ENCODE results near the gene UQCC3. TPM values are rescaled to one million over a fixed set of nuclear protein-coding genes. Genes with fewer than 3 reads are reported as not detected.
"Not testable (repeated sequence)": the region's sequence is repeated elsewhere in the genome, so short reads cannot be mapped to it uniquely, and the experiment has no call there.

The UQCC3 gene
- 5.0 and 6.1 TPM in 2 replicates for total RNA-seq

DNA sequence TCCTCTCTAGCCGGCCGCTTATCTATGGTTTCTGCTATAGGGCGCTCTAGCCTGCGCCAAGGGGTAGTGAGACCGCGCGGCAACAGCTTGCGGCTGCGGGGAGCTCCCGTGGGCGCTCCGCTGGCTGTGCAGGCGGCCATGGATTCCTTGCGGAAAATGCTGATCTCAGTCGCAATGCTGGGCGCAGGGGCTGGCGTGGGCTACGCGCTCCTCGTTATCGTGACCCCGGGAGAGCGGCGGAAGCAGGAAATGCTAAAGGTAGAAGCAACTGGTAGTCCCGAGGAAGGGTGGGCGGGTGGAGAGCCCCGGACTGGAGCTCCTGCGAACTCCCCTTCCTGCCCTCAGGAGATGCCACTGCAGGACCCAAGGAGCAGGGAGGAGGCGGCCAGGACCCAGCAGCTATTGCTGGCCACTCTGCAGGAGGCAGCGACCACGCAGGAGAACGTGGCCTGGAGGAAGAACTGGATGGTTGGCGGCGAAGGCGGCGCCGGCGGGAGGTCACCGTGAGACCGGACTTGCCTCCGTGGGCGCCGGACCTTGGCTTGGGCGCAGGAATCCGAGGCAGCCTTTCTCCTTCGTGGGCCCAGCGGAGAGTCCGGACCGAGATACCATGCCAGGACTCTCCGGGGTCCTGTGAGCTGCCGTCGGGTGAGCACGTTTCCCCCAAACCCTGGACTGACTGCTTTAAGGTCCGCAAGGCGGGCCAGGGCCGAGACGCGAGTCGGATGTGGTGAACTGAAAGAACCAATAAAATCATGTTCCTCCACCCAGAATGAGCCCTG lies at the start of gene UQCC3, which contains the start of gene LBHD1:
Gene UQCC3, plus strand, starts transcription at position 66 of the 782 bp plus-strand sequence. Its CDS starts 73 bp downstream, at position 139.
Gene LBHD1, minus strand, starts transcription at position 660 of the 782 bp plus-strand sequence. CDS start 2,236 bp downstream, outside the sequence.
- peak; percentile 91 for DNase-seq

DNA sequence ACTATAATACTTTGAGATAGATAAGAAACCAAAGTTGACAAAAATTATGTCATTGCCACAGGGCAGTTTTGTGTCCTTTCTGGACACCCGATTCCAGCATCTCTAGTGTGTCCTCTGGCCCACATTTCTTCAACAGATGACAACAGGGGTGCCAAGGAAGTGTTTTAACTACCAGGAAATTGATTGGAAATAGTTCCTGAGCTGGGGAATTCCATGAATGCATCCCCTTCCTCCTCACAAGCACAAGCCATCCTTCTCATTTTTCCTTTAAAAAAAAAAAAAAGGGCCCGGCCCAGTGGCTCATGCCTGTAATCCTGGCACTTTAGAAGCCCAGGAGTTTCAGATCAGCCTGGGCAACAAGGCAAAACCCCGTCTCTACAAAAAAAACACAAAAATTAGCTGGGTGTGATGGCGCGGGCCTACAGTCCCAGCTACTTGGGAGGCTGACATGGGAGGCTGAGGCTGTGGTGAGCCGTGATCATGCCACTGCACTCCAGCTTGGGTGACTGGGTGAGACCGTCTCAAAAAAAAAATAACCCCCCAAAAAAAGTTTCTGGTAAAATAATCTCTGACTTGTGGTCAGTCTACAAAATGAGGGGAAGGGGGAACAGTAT lies 48.9 kb upstream of the UQCC3 start:
- peak; percentile 51 for DNase-seq

- peak; percentile 40 for DNase-seq
Measured at GRCh38 chr11:62627713-62628112, 43.8 kb upstream of the UQCC3 start.

DNA sequence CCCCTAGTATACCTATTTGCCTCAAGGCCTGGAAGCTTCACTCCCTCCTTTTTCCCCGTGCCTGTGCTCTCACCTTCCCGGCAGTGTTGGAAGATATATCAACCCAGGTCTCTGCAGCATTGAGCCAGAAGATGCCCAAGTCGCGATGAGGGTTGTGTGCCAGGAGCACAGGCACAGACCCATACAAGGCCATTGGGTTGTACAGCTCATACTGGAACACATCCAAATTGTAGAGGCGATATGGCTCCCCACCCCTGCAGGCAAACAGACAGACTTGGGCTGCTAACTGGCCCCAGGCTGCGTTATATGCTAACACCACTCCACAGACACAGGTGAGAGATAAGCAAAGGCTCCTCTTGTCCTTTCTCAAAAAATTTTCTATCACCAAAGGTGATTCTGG lies 39.0 kb upstream of the UQCC3 start:
- DNase-seq, result no peak

- DNase-seq, result no peak
Measured at GRCh38 chr11:62644220-62644619, 27.3 kb upstream of the UQCC3 start.

- DNase-seq, result no peak
Measured at GRCh38 chr11:62645671-62645945, 25.9 kb upstream of the UQCC3 start.

DNA sequence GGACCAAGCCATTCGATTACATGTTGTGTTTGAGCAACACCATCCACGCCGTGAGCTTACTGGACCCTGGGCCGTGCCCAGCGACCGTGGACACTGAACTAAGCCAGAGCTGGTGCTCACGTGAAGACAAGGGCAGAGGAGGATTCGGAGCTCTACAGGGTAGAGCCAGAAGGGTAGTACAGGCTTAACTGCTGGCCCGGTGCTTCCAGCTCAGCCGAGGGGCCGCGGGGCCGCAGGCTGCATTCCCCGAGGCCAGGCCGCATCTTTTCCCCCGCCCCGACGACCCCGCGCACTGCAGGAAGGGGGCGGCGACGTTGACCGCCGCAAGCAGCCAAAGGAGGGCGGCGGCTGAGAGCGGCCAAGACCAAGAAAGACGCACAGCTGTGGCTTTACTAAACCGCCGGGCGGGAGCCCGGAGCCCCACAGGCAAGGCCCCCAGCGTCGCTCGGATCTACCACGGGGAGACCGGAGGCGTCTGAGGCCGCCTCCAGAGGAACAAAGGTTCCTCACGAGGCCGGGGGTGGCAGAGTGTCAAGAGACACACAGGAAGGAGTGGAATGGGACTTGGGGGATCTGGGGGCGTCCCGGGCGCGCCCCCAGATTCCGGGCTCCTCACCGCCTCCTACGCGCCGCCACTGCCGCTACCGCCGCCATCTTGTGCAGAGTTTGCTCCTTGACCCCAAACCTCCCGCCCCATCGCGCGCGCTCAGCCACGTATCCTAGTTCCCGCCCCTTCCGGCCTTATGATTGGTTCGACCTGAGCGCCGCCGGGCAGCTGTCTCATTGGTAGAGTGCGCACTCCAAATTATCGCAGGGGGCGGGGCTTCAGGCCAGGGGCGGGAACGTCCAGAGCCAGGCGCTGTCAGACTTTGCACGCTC lies 25.3 kb upstream of the UQCC3 start, which contains the start of gene GANAB:
Gene GANAB, minus strand, starts transcription at position 668 of the 879 bp plus-strand sequence. Its CDS starts 14 bp downstream, at position 654.
- DNase-seq, result peak; percentile 99

GRCh38 chr11:62646825-62647608 lies 24.5 kb upstream of the UQCC3 start:
- DNase-seq, result no peak

DNA sequence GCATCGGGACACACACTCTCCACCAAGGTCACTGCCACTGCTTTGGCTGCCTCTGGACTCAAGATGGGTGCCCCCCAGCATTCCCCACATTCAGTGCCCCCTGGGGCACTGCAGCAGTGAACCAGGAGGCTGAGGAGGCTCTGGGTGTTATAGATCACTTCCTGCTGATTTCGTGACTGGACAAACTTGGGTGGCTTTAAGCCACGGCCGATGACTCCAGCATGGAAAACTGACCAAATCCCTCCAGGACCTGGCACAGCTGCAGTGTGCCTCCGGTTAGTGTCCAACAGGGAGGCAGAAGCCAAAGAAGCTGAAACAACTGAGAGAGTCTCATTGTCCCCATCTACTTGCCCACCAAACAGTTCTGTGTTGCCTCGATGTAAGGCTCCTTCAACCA lies 23.9 kb upstream of the UQCC3 start:
- no peak for DNase-seq

DNA sequence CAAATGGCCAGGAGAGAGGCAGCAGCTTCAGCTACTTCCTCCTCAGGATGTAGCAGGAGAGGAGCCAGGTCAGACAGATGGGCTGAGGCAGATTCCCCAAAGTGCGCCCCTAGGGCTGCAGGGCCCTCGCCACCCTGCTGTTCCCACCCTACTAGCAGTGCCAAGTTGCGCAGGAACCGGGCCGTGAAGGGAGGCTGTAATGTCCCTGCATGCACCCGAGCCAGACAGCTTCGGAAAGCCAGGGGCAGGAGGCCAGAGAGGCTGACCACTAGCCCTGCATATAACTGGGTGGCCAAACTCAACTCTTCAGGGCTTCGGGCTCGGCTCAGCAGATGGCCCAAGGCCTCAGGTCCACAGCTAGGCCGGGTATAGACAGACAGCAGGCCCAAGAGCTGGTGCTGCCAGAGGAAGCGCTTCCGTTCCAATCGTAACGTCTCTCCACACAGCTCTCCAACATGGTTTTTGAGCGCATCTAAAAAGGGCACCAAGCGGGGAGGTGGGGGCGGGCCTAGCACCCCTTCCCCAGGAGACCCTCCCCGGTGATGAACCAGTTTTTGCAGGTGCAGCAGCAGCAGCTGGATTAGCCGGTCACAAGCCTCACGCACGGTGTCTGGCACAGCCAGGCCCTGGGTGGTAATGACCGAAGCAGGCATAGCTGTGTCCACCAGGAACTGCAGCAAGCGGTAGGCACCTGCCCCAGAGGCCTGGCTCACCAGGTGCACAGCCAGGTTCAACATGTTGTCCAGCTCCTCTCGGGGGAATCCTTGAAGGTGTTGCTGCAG lies 23.1 kb upstream of the UQCC3 start:
- no peak for DNase-seq

- no peak for DNase-seq
Measured at GRCh38 chr11:62648967-62649364, 22.5 kb upstream of the UQCC3 start.

DNA sequence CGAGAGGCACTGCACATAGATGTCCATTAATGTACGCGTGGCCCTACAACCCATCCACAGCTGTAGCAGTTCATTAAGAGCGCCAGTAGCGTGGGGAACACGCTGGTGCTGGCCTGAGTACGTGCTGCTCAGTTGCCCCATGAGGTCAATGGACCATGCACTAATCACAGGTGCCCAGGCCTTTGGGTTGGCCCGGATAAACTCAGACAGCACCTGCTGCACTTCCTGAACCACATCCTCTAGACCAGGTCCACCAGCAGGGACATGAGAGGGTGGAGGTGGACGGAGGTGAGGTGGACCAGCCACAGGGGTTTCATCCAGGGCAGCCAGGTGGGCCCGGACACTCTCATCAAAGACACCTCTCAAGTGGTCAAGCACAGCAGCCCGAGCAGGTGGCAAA lies 22.0 kb upstream of the UQCC3 start:
- no peak for DNase-seq

DNA sequence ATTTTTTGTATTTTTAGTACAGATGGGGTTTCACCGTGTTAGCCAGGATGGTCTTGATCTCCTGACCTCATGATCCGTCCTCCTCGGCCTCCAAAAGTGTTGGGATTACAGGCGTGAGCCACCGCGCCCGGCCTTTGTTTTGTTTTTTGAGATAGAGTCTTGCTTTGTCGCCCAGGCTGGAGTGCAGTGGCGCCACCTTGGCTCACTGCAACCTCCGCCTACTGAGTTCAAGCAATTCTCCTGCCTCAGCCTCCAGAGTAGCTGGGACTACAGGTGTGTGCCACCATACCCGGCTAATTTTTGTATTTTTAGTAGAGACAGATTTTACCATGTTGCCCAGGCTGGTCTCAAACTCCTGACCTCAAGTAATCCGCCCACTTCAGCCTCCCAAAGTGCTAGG lies 21.2 kb upstream of the UQCC3 start:
- DNase-seq, result not testable (repeated sequence)

GRCh38 chr11:62652161-62653006 lies 19.1 kb upstream of the UQCC3 start:
- DNase-seq, result no peak

DNA sequence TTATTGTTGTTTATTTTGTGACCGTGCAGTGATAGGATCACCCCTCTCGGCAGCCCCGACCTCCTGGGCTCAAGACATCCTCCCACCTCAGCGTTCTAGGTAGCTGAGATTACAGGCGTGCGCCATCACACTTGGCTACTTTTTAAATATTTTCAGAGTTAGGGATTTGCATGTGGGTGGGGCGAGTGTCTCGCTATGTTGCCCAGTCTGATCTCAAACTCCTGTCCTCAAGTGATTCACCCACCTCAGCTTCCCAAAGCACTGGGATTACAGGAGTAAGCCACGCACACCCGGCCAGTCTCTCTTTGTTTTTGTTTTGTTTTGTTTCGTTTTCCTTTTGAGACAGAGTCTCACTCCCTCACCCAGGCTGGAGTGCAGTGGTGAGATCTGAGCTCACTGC lies 17.2 kb upstream of the UQCC3 start:
- DNase-seq, result no peak

DNA sequence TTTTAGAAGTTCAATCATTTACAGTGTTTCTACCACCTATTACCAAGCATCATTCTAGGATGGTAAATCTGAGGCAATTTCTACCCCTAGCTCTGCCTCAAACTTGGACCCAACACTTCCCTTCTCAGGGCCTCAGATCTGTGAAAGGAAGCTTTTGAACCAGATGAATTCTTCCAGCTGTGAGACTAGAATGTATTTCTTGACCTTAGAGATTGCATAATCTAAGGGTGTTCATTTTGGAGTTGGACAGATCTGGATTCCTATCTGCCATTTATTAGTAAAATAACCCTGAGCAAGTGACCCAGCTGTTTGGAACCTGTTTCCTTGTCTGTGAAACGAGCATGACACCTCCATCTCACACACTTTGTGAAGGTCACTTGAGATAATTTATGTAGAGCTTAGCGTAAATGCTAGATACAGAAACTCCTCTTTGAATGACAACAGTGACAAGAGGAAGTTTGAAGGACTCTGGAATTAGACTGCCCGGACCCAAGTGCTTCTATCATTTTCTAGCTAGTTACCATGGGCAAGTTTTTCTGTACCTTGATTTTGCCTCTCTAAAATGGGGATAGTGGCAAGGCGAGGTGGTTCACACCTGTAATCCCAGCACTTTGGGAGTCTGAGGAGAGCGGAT lies 14.6 kb upstream of the UQCC3 start:
- DNase-seq, result no peak

DNA sequence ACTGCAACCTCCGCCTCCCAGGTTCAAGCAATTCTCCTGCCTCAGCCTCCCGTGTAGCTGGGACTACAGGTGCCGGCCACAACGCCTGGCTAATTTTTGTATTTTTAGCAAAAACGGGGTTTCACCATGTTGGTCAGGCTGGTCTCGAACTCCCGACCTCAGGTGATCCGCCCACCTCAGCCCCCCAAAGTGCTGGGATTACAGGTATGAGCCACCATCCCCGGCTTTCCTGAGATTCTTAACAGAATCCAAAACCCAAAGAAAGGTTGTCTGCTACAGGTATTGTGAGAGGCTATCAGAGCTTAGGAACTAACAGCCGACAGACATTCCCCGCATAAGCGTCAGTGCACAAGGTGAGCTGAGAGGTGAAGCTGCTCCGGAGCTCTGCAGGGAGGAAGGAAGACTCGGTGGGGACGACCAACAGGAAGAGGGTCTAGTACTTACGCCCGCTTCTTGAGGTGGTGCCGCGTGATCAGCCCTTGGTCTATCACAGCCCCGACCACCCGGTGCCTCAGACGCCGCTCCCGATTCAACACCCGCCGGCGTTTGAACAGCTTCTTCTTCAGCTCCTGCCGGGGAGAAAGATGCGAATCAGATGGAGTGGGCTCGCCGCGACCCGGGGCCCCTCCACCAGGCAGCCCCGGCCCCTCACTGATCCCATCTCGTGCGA lies 6.9 kb upstream of the UQCC3 start:
- peak; percentile 57 for DNase-seq

DNA sequence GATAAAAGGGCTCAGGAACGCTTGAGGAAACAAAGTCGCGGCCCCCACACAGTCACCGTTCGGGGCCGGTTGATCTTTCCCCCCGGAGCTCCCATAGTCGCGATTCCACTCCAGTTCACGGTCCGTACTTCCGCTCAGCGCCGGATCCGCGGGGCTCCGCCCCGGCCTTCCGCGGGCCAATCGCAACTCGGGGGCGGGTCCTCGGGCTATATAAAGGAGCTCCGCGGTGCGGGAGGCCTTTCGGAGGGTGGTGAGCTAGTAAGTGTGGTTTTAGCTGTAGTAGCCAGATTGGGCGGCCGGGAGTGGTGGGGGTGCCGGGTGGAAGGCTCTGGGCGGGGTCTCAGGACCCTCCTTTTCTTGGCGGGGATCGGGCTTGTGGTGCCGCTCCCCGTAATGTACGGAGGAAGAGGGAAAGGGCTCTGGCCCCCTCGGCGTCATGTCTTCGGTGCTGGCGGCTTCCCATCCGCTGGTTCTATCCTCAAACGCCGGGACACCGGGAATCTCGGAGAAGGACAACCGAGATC lies 6.3 kb upstream of the UQCC3 start, which contains the start of the genes C11orf98 and CSKMT:
Gene C11orf98, minus strand, starts transcription at position 136 of the 524 bp plus-strand sequence. Its CDS starts 41 bp downstream, at position 95.
Gene CSKMT, plus strand, starts transcription at position 238 of the 524 bp plus-strand sequence. CDS start 568 bp downstream, outside the sequence.
- peak; percentile 95 for DNase-seq

Data from dermis blood vessel endothelial cell (primary cell).